Fibroblast of skin of scalp (primary cell): Measurements from ENCODE around the gene LAMA5.

Experiments used
- DNase-seq: peaks from one replicate; pipeline ENCODE4 v3.0.0-alpha.2; 2013

The LAMA5 gene

DNA sequence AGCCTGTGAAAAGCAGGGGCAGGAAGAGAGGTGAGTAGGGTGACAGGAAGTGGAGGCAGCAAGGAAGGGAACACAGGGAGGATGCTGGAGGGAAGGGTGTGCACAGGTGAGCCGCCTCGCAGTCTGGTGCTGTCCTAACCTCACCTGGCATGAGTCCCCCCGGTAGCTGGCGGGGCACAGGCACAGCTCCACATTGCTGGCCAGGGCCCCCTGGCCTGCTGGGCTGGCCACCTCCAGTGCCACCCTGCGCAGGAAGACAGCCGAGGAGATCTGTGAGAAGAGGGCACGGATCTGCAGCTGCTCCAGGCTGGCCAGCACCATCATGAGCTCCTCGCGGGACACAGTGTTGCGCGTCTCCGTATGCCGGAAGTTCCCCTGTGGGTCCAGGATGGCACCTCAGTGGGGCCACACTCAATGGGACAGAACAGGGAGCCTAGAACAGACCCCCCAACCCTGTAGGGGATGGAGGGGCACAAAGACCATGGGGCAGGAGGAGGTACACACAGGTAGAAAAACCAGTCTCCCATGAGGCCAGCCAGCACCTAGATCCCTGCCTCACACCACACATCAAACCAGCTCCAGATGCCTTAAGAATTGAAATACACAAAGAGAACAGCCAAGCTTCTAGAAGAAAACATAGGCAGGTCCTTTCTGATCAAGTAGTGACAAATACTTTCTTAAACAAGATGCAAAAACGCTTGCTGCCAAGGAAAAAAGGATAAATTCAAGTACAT, 41.8 kb downstream of the LAMA5 start:
- no peak for DNase-seq

DNA sequence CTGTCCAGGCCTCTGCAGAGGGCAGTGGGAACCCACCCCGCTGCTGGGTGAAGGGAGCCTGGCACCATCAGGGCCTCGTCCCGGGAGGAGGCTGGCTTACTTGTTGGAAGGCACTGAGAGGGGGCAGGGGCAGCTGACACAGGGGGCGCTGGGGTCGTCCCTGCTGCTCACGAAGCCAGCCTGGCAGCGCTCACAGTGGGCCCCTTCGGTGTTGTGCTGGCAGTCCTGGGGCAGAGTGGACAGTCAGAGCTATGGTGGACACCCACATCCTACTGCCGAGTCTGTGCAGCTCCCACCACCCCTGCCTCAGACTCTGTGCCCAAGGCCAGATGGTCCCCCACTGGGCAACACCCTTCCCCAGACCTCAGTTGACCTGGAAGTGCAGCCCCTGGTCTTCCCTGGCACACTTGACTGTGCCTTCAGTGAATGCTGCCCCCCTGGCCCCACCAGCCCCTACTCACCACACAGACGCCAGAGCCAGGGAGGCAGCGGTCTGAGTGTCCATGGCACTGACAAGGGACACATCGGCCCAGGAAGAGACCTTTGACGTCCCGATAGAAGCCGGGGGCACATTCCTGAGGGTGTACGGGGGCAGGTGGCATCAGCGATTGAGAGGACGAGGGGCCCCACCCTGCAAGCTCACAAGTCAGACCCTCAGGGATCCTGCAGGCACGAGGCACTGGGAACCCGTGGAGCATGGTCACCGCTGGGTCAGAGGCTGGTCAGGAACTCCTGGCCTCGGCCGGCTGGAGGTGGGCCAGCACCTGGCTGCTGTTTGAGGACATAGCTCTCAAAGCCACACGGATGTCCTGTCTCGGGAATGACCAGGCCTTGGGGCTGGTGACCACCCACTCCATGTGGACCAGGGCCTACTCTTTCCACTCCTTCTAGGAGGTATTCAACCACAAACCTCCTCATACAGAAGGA, 42.9 kb downstream of the LAMA5 start:
- DNase-seq: no peak

DNA sequence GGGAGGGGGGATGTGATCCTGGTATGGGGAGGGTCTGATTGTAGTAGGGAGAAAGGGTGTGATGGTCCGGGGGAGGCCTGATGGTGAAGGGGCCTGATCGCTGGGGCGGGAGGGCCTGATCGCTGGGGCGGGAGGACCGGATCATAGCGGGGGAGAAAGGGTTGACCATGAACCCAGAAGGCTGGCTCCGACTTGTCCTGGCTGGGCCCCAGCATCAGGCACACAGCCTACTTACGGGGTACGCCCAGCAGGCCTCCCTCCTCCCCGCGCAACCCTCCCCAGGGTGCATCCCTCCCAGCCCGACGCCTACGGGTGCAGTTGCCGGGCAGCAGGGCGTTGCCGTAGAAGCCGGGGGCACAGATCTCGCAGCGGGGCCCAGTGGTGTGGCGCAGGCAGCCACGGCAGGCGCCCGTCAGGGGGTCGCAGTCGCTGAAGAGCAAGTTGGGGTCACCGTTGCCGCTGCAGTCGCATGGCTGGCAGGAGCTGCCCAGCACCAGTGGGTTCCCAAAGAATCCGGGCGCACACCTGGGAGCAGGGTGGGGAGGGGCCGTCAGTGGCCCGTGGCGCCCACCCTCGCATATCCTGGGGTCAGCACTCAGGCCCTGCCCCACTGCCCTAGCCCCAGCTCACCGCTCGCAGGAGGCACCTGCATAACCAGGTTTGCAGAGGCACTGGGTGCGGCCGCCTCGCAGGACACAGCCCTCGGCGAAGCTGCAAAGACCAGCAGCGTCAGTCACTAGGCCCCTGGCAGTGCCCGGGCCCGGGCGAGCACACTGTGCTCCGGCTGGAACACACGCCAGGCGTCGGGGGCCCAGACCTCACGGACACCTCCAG, 43.7 kb downstream of the LAMA5 start:
- DNase-seq: no peak

DNA sequence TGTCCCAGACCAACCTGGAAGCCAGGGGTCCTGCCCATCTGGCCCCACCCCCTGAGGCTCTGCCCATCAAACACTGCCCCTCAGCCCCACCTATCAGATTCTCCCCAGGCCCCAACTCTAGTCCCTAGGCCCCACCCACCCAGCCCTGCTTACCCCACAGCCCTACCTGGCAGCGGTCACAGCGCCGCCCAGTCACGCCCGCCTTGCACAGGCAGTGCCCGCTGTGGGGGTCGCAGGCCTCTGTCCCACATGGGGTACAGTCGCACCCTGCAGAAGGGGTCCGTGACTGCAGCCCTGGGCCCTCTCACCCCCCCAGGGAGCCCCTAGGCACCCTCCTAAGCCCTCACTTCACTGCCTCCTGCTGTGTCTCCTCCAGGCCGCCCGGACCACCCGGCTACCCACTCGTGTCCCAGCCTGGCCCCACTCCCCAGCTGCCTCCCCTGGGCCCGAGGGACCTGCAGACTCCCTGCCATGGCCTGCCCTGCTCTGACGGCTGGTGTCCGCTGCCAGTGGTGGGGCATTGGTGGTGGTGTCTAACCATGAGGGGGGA, 44.5 kb downstream of the LAMA5 start:
- no peak for DNase-seq

DNA sequence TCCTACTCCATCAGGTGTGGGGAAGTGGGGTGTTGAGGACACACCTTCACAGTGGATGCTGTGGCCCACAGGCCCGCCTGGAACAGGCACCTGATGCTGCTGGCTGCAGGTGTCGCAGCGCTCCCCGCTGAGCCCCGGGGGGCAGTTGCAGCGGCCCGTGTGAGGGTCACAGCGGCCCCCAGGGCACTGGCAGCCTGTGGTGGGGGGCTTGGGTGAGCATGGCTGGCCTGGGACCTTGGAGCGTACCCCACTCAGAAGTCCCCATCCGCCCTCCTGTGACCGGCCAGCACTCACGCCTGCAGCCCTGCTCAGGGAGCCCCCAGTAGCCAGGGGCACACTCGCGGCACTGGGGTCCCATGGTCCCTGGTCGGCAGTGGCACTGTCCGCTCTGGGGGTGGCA, 45.1 kb downstream of the LAMA5 start:
- no peak for DNase-seq

DNA sequence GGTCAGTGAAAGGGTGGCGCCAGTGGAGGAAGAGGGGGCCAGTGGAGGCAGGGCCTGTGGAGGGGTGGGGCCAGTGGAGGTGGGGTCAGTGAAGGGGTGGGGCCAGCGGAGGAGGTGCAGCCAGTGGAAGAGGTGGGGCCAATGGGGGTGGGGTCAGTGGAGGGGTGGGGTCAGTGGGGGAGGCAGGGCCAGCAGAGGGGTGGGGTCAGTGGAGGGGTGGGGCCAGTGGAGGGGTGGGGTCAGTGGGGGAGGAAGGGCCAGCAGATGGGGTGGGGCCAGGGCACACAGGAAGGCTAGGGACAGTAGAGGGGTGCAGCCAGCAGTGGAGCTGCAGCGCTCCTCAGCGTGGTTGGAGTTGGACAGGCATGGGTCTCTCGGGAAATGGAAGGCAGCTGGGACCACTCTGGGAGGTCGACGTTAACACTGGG, 45.6 kb downstream of the LAMA5 start:
- DNase-seq: peak; percentile 4

DNA sequence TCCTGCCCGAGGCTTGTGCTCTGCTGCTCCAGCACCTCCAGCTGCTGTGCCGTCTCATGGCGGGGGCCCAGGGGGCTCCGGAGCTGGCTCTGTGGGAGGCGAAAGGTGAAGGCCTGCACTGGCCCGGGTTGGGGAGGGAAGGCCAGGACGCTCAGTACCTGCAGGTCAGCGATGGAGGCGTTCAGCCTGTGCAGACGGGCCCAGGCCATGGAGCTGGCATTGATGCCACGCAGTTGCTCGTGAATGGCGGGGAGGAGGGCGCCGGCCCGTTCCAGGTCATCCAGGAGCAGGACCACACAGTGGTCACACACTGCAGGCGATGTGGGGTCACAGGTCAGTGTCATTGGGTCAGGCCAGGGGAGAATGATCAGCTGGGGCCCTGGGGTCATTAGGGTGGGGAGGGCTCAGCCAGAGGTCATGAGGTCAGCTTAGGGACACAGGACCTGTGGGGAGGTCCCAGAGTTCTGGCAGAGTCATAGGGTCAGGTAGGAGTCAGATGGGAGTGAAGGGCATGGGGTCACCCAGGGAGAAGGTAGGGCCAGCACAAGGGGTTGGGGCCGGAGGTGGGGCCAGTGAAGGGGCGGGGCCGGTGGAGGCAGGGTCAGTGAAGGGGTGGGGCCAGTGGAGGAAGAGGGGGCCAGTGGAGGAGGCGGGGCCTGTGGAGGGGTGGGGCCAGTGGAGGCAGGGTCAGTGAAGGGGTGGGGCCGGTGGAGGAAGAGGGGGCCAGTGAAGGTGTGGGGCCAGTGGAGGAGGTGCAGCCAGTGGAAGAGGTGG, 46.3 kb downstream of the LAMA5 start:
- no peak for DNase-seq

DNA sequence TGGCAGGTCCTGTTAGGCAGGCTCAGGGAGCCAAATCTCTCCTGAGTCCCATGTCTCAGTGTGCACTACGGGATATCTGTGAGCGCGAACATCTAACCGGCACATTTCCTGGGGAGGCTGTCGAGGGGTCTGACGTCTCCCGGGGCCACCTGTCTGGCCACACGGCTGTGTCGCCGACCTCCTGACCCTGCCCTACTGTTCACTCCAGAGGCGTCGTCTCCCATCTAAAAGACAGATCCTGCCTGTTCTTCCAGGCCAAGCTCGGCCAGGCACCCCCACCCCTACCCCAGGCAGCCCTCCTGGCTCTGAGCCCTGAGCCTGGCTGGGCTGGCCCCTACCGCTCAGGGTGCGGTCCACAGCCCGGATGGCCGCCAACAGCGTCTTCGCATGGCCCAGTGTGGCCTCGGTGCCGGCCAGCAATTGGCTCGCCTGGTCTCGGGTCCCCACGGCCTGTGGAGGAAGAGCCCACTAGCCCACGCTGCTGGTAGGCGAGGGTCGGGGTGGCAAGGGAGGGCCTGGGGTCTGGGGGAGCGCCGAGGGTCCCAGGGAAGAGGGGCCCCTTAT, 47.7 kb downstream of the LAMA5 start:
- DNase-seq: no peak

DNA sequence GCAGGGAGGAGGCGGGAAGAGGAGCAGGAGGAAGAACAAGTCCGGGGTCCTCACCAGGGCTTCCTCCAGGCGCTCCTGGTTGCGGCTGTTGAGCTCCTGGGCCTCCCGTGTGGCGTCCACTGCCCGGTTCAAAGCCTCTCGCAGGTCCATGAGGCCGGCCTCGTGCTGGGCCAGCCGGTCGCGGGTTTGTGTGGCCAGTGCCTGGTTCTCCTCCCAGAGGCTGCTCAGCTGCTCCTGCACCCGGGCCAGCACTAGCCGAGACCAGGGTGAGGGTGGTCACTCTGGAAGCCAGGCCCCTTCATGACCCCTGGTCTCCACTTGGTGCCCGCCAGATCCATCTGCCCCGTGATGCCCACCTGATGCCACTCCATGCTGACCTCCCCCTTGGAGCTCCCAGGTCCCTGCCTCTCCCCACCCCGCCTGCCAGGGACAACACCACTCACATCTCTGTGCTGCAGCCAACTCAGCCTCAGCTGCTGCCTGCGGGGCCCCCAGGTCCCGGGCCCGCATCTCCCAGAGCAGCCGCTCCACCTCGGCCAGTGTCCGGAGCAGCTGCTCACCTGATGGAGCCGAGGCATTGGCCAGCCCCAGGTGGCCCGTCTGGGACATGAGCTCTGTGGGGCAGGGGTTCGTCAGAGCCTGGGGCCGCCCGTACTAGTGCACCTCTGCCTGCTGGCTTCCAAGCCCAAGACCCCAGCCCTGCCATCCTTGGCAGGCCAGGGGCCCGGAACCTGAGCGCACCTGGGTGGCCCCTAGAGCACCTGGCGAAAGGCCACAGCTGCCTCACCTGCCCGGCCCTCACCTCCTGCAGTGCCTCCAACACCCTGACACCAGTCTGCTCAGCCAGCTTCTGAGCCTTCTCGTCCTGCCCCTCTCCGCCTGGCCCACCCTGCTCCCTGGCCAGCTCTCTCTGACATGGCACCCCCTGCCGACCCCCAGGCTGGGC, 48.4 kb downstream of the LAMA5 start:
- DNase-seq: no peak

DNA sequence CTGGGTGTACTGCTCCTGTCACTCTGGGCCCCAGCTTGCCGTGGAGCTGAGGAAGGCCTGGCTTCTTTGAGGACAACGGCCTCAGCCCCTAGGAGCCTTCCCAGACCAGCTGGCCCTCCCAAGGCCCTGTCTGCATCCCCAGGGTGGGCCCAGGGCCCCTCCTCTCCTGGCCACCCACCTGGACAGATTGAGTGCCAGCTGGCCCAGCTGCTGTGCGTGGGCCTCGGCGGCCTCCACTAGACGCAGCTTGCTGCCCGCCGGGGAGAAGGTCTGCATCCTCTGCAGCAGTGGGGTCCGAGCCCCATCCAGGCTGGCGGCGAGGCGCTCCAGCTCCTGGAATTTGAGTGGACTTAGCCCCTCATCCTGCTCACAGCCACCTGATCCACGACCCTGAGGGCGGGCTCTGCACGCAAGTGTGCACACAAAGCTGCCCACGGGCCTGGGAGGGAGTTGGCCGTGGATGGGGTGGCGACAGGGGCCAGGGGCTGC, 49.9 kb downstream of the LAMA5 start:
- no peak for DNase-seq

DNA sequence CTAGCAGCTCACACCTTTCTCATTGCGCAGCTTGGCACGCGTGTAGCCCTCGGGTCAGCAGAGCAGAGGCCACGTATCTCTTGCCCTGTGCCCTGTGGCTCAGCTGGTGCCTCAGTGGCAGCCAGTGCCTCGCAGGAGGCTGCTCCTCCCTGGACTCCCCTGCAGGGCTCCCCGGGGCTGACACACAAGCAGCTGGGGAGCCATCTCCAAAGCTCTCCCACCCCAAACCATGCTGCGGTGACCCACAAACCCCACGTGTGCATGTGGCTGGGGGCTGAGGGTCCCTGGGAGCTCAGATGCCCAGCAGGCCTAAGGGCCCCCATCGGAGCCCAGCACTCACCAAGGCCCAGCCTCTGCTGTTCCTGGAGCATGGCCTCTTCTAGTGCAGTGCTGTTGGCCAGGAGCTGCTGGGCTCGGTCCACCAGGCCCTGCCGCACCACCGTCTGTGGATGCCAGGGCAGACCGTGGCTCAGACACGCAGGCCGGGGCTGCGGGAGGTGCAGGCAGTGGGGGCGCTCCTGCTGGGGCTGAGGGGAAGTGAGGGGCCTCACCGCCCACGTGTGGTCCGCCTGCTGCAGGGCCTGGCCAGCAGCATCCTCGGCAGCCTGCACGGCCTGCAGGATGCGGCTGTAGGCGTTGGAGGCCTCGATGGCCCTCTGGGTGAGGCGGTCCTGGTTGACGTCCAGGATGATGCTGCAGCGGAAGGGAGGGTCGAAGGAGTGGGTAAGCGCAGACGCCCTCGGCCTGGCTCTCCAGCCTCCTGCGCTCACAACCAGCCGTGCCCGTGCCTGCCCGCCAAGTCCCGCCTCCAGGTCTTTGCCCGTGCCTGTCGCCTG, 50.6 kb downstream of the LAMA5 start:
- DNase-seq: no peak

DNA sequence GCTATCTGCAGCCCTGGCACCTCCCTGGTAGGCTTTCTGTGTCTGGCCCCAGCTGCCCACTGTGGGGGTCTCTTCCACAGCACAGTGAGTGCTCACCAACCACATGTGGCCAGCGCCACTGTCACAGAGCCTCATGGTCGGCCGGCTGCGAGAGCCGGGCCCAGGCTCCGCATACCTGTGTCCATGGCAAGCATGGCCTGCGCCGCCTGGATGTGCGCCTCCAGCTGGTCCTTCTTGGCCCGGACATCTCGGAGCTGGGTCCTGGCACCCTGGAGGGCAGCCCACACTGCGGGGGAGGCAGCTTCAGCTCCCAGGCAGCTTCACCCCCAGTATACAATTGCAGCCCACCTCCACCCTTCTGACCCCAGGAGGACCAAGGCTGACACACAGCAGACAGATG, 51.3 kb downstream of the LAMA5 start:
- no peak for DNase-seq

DNA sequence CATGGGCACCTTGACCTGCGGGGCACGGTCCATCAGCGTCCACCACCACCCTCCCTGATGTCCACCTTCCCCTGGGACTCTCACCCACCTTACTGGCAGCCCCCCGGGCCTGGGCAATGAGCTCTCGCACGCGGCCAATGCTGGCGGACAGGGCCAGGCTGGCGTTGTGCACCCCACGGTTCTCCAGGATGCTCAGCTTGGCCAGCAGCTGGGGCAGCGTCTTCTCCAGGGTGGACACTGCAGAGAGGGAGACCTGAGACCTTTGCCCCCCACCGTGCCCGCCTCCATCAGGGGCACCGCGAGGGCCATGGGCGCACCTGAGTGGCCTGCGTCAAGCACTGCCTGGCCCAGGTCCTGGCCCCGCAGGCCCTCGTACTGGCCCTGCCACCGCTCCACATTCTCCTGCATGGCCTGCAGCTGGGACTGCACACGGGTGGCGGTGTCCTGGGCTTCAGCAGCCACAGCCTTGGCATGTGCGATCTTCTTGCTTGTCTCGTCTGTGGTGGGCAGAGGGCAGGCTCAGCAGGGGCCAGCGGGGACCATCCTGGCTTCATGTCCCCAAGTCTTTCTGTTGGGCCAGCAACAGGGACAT, 52.3 kb downstream of the LAMA5 start:
- no peak for DNase-seq

DNA sequence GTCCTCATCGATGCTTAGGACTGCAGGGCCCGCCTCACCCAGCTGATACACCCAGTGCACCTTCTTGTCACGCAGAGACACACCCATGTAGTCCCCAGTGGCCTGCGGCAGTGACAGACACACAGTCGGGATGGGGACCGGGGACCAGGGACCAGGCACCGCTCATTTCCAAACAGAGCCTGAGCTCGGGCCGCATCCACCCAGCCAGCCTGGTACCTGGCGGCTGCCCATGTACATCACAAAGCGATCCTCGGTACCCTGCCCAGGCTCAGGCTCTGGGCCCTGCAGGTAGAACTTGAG, 52.8 kb downstream of the LAMA5 start:
- DNase-seq: no peak

DNA sequence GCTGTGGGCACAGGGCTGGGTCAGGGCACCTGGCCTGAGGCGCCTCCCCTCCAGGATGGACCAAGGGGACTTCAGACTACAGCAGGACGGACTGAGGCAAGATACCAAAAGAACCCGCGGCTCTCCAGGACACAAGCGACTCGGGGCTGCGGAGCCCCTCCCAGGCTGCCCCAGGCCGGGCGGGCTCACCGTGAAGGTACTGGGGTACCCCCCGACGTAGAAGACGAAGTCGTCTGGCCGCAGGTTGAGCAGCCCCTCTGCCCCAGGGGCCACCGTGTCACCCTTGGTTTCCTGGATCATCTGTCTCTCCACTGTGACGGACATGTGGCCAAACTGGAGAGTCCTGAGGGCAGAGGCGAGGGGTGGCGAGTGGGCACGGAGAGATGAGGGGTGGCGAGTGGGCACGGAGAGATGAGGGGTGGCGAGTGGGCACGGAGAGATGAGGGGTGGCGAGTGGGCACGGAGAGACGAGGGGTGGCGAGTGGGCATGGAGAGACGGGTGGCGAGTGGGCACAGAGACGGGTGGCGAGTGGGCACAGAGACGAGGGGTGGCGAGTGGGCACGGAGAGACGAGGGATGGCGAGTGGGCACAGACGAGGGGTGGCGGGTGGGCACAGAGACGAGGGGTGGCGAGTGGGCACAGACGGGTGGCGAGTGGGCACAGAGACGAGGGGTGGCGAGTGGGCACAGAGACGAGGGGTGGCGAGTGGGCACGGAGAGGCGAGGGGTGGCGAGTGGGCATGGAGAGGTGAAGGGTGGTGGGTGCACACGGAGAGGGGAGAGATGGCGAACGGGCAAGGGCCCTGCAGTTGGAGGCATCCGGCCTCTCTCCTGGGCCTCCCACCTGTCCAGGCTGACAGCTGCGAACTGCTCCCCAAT, 53.4 kb downstream of the LAMA5 start:
- DNase-seq: no peak

DNA sequence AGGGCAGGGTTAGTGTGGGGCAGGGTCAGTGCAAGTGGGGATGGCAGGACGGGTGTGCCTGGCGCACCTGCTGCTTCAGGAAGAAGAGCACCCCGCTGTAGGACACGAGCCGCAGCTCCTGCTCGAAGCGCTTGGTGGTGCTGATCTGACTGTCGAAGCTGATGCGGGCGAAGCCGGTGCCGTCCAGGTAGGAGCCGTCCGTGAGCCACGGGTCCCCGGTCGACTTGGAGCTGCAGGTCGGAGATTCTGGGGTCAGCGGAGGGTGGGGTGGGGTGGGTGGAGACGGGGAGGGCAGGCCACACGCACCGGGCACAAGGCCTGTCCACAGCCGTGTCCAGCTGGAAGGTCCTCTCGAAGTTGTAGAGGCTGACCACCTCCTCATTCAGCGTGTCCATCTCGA, 54.1 kb downstream of the LAMA5 start:
- no peak for DNase-seq

DNA sequence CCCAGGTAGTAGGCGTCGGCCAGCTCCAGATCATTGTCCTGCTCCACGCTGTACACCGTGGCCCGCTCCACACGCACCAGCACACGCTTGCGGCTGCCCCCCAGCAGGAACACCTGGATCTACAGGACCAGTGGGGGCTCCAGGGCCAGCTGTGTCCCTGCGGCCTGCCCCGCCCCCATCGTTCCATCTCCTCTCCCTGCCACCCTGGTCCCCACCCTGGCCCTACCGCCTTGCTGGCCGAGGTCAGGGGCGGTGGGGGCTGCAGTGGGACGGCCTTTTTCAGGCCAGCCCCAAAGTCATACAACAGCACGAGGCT, 54.5 kb downstream of the LAMA5 start:
- no peak for DNase-seq
